ENCODE results near the gene GPX1. TPM values are rescaled to one million over a fixed set of nuclear protein-coding genes. Genes with fewer than 3 reads are reported as not detected.

The GPX1 gene
- total RNA-seq, 1 donor = 183 TPM

DNA sequence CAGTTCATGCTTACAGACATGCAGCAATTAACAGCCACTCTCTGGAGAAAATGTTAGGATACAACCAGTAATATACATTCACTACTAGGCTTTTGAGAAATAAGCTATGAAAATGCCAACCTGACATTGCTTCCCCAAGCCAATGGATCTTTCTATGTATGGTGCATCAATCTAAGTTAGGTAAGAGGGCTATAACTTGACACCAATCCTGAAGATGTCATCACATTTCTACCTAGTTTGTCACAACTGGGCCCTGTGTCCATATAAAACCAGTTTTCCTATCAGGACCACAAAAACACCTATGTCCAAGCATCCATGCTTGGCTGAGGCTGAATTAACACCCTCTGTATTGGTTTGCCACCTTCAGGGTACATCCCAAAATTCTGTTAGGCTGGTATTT is 13.8 kb upstream of the GPX1 start:
- TF ChIP-seq, protein P1, sequence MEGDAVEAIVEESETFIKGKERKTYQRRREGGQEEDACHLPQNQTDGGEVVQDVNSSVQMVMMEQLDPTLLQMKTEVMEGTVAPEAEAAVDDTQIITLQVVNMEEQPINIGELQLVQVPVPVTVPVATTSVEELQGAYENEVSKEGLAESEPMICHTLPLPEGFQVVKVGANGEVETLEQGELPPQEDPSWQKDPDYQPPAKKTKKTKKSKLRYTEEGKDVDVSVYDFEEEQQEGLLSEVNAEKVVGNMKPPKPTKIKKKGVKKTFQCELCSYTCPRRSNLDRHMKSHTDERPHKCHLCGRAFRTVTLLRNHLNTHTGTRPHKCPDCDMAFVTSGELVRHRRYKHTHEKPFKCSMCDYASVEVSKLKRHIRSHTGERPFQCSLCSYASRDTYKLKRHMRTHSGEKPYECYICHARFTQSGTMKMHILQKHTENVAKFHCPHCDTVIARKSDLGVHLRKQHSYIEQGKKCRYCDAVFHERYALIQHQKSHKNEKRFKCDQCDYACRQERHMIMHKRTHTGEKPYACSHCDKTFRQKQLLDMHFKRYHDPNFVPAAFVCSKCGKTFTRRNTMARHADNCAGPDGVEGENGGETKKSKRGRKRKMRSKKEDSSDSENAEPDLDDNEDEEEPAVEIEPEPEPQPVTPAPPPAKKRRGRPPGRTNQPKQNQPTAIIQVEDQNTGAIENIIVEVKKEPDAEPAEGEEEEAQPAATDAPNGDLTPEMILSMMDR (IDR thresholded peaks at IDR 0.05; ENCODE audit: extremely low read depth, low read depth, low read length) = no peak
- H4K20me1 ChIP-seq (ENCODE audit: insufficient read depth, low read length) = peaks cover 46% of the 10 kb centered on the region
- H2AFZ ChIP-seq (ENCODE audit: low read length) = no peak overlapping the region
- peaks cover 97% of the 10 kb centered on the region for H3K79me2 ChIP-seq (ENCODE audit: insufficient read depth, low read length)
- no peaks in the 10 kb centered on the region for H3K4me1 ChIP-seq (ENCODE audit: insufficient read depth, low read length)
- no peak for DNase-seq (ENCODE audit: insufficient read length, low spot score, missing footprints)
- no peaks in the 10 kb centered on the region for H3K9me3 ChIP-seq (ENCODE audit: low read depth, low read length)
- peaks cover 69% of the 10 kb centered on the region for H3K36me3 ChIP-seq (ENCODE audit: insufficient read depth, low read length)
- no peak overlapping the region for H3K4me3 ChIP-seq (ENCODE audit: insufficient read depth, low read length)
- H3K4me2 ChIP-seq (ENCODE audit: insufficient read depth, low read length) = no peak overlapping the region
- H3K27me3 ChIP-seq (ENCODE audit: insufficient read depth, low read length) = no peaks in the 10 kb centered on the region
- H3K27ac ChIP-seq (ENCODE audit: low read depth, low read length) = no peak overlapping the region

DNA sequence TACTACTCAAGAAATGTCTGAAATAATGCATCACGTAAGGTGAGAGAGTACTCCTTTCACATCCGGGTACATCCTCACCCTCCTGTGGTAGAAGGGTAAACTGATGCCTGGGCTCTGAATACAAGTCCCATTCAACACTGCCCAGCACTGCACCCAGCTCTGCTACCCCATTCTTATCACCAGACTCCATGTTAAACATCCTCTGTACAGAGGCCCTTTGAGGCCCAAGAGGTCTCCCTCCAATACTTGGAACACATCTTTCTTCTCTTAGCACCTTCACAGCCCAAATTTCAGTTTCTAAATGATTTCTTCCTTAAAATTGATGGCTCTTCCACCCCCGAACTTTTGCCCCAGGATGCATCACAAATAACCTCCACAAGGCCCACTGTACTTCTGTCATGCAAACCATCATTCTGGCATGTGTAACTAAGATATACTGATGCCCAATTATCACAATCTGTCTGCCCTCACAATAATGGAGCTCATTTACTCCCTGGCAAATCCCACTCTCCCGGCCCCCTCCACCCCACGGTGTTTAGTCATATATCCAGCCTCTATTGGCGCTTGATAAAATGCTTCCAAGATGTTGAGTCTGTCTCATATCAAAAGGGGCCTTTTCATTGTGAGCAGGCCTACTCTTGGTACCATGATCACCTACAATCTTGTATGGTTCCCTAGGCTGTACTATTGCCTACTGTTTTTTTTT is 12.6 kb upstream of the GPX1 start:
- TF ChIP-seq, protein P1 (IDR thresholded peaks at IDR 0.05; ENCODE audit: extremely low read depth, low read depth, low read length) = no peak
- no peak overlapping the region for H3K4me2 ChIP-seq (ENCODE audit: insufficient read depth, low read length)
- no peak overlapping the region for H3K4me3 ChIP-seq (ENCODE audit: insufficient read depth, low read length)
- DNase-seq (ENCODE audit: insufficient read length, low spot score, missing footprints) = no peak
- H2AFZ ChIP-seq (ENCODE audit: low read length) = no peak overlapping the region
- no peaks in the 10 kb centered on the region for H3K4me1 ChIP-seq (ENCODE audit: insufficient read depth, low read length)
- peaks cover 77% of the 10 kb centered on the region for H3K36me3 ChIP-seq (ENCODE audit: insufficient read depth, low read length)
- no peak overlapping the region for H3K27ac ChIP-seq (ENCODE audit: low read depth, low read length)
- H4K20me1 ChIP-seq (ENCODE audit: insufficient read depth, low read length) = peaks cover 53% of the 10 kb centered on the region
- H3K9me3 ChIP-seq (ENCODE audit: low read depth, low read length) = no peaks in the 10 kb centered on the region
- no peaks in the 10 kb centered on the region for H3K27me3 ChIP-seq (ENCODE audit: insufficient read depth, low read length)
- peaks cover 97% of the 10 kb centered on the region for H3K79me2 ChIP-seq (ENCODE audit: insufficient read depth, low read length)

DNA sequence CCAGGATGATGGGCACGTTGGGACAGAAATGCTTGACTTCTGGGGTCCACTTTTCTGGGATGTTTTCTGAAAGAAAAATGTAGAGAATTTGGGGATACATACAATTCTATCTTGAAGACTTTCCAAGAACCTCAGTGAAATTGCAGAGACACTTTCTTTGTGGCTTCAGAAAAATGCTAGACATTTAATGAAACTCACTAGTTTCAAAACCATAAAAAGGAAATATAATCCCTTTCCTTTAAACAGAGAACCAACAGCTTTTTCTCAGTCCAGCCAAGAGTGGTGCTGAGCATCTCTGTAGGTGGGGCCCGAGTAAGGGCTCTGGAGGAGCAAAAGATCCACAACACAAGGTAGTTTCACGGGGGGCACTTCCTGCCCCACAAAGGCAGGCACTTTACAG is 4.4 kb upstream of the GPX1 start:
- Histone ChIP-seq H3K79me2 (ENCODE audit: insufficient read depth, low read length) (peaks cover 72% of the 10 kb centered on the region), H3K27me3 (ENCODE audit: insufficient read depth, low read length) (no peaks in the 10 kb centered on the region), H3K27ac (ENCODE audit: low read depth, low read length) (peak overlapping the region; percentile 35), H3K4me3 (ENCODE audit: insufficient read depth, low read length) (no peak overlapping the region), H2AFZ (ENCODE audit: low read length) (no peak overlapping the region), H3K4me1 (ENCODE audit: insufficient read depth, low read length) (peaks cover 46% of the 10 kb centered on the region), H3K4me2 (ENCODE audit: insufficient read depth, low read length) (no peak overlapping the region), H4K20me1 (ENCODE audit: insufficient read depth, low read length) (peaks cover 32% of the 10 kb centered on the region), H3K9me3 (ENCODE audit: low read depth, low read length) (no peaks in the 10 kb centered on the region), H3K36me3 (ENCODE audit: insufficient read depth, low read length) (peaks cover 72% of the 10 kb centered on the region)
- DNase-seq (ENCODE audit: insufficient read length, low spot score, missing footprints) = peak; percentile 73
- TF ChIP-seq, protein P1 (IDR thresholded peaks at IDR 0.05; ENCODE audit: extremely low read depth, low read depth, low read length) = no peak

DNA sequence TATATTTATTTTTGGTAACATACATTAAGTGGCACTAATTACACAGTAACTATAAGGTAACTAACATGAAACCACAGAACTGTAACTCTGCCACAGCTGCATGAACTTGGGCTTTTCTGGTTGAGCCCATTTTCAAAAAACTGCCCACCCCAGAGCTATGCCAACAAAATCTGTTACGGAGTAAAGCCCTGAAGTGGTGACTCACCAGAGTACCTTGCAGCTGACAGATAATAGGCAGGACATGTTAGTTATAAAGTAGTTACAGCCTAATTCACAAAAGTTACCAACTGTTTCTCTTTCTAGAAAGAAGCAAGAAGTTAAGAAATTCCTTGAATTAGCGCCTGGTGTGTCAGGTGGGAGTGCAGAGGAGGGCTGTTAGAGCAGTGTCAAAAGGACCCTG is 1.5 kb upstream of the GPX1 start:
- Histone ChIP-seq H3K9me3 (ENCODE audit: low read depth, low read length) (no peaks in the 10 kb centered on the region), H3K27ac (ENCODE audit: low read depth, low read length) (peak overlapping the region; percentile 6), H4K20me1 (ENCODE audit: insufficient read depth, low read length) (peaks cover 29% of the 10 kb centered on the region), H3K4me1 (ENCODE audit: insufficient read depth, low read length) (peaks cover 55% of the 10 kb centered on the region), H2AFZ (ENCODE audit: low read length) (no peak overlapping the region), H3K79me2 (ENCODE audit: insufficient read depth, low read length) (peaks cover 61% of the 10 kb centered on the region), H3K4me3 (ENCODE audit: insufficient read depth, low read length) (no peak overlapping the region), H3K36me3 (ENCODE audit: insufficient read depth, low read length) (peaks cover 69% of the 10 kb centered on the region), H3K4me2 (ENCODE audit: insufficient read depth, low read length) (no peak overlapping the region), H3K27me3 (ENCODE audit: insufficient read depth, low read length) (no peaks in the 10 kb centered on the region)
- TF ChIP-seq, protein P1 (IDR thresholded peaks at IDR 0.05; ENCODE audit: extremely low read depth, low read depth, low read length) = no peak
- no peak for DNase-seq (ENCODE audit: insufficient read length, low spot score, missing footprints)
